ENCODE results near the gene ABCB8.
"Not testable (repeated sequence)": the region's sequence is repeated elsewhere in the genome, so short reads cannot be mapped to it uniquely, and the experiment has no call there.

ABCB8 gene

DNA sequence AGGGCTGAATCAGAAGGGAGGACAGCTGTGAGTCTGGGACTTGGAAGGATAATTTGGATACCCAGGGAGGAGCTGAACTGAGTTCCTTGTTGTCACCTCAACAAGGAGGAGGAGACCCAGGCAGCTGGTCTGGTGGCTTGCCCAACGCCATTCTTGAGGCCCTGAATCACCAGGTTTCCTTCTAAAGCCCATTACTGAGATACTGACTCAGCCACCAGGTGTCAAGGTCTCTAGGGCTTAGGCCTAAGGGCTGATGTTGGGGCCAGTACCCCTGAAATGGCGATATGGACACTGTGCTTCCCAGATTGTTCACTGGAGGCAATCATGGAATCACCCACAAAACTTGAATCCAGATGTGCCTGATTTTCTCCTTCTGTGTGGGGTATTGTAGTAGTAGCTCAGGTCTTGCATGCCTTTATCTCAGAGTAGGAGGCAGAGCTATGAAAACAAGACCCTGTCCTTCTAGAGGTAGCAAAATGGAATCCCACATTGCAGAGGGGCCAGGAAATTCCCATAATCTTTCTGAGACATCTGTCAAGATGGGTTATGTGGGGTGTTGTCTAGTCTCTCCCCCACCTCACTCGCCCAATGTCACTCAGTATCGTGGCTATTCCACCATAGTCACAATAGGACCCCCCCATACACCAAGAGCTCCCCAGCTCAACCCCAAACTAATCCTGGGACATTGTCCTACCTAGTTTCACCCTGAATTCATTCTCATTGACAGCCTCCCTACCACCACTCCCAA is 2.2 kb upstream of the ABCB8 start:
- no peak for DNase-seq (ENCODE audit: low read depth)
- TF ChIP-seq, protein P1, sequence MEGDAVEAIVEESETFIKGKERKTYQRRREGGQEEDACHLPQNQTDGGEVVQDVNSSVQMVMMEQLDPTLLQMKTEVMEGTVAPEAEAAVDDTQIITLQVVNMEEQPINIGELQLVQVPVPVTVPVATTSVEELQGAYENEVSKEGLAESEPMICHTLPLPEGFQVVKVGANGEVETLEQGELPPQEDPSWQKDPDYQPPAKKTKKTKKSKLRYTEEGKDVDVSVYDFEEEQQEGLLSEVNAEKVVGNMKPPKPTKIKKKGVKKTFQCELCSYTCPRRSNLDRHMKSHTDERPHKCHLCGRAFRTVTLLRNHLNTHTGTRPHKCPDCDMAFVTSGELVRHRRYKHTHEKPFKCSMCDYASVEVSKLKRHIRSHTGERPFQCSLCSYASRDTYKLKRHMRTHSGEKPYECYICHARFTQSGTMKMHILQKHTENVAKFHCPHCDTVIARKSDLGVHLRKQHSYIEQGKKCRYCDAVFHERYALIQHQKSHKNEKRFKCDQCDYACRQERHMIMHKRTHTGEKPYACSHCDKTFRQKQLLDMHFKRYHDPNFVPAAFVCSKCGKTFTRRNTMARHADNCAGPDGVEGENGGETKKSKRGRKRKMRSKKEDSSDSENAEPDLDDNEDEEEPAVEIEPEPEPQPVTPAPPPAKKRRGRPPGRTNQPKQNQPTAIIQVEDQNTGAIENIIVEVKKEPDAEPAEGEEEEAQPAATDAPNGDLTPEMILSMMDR (IDR thresholded peaks at IDR 0.05; ENCODE audit: control insufficient read depth, extremely low read depth, insufficient read depth): no peak
- no peak overlapping the region for H3K4me3 ChIP-seq (ENCODE audit: low read depth, low read length)

DNA sequence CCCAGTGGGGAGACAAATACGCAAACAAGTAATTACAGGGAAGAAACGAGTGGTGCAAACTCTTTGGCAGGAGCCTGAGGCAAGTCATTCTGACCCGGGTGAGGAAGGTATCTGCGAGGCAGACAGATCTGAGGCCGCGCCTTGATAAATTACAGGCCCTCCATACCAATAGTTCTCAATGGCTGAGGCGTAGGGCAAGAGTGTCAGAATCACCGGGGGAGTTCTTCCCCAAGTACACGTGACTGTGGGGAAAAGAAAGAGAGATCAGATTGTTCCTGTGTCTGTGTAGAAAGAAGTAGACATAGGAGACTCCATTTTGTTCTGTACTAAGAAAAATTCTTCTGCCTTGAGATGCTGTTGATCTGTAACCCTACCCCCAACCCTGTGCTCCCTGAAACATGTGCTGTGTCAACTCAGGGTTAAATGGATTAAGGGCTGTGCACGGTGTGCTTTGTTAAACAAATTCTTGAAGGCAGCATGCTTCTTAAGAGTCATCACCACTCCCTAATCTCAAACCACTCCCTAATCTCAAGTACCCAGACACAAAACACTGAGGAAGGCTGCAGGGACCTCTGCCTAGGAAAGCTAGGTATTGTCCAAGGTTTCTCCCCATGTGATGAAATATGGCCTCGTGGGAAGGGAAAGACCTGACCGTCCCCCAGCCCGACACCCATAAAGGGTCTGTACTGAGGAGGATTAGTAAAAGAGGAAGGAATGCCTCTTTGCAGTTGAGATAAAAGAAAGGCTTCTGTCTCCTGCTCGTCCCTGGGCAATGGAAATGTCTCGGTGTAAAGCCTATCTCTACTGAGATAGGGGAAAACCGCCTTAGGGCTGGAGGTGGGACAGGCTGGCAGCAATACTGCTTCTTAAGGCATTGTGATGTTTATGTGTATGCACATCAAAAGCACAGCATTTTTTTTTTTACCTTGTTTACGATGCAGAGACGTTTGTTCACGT is 1.2 kb upstream of the ABCB8 start:
- DNase-seq (ENCODE audit: low read depth): not testable (repeated sequence)
- peak overlapping the region; percentile 94 for H3K4me3 ChIP-seq (ENCODE audit: low read depth, low read length)

DNA sequence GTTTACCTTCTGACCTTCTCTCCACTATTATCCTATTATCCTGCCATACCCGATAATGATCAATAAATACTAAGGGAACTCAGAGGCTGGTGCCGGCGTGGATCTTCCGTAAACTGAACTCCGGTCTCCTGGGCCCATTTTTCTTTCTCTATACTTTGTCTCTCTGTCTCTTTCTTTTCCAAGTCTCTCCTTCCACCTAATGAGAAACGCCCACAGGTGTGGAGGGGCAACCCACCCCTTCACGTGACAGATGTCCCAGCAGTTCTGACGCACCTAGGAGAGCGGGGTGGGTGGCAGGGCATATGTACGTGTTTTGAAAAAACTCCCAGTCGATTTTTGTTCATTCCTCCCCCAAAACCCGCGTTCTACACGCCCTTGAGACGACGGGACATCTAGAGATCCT is 521 bp upstream of the ABCB8 start:
- H3K4me3 ChIP-seq (ENCODE audit: low read depth, low read length): peak overlapping the region; percentile 94

DNA sequence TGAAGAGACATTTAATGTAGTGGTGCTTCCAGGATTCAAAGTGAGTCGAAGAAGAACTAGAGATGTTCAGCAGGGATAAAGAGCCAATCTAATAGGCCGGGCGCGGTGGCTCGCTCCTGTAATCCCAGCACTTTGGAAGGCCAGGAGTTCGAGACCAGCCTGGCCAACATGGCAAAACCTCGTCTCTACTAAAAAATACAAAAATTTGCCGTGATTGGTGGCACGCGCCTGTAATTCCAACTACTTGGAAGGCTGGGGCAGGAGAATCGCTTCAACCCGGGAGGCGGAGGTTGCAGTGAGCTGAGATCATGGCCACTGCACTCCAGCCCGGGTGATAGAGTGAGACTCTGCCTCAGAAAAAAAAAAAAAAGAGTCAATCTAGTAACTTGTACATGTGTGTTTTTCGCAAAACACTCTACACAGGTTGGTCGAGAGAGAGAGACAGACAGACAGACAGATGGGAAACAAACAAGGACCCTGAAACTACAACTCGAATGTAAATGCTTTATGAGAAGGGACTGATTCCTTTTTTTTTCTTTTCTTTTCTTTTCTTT is 775 bp downstream of the ABCB8 start:
- TF ChIP-seq, protein P1 (IDR thresholded peaks at IDR 0.05; ENCODE audit: control insufficient read depth, extremely low read depth, insufficient read depth): no peak
- no peak for DNase-seq (ENCODE audit: low read depth)

More for the DNA sequence above, 521 bp upstream of the ABCB8 start:
- DNase-seq (ENCODE audit: low read depth): not testable (repeated sequence)

DNA sequence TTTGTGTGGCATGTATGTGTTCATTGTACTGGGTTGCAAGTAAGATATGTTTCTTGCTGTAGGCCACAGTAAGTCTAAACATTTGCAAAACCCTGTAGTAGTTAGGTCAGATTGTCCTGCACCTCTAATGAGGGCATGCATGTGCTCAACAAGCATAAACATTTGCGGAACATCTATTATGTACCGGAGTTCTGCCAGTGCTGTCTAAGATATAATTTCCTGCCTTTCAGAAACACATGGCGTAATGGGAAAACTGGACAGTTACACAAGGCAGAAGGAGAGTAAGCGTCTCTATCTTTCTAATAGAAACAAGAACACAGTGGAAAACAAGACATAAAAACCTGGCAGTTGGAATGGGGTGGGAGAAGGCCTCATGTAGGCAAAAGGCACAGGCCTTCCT is 2.8 kb downstream of the ABCB8 start:
- TF ChIP-seq, protein P1 (IDR thresholded peaks at IDR 0.05; ENCODE audit: control insufficient read depth, extremely low read depth, insufficient read depth): no peak
- no peak for DNase-seq (ENCODE audit: low read depth)
- H3K4me3 ChIP-seq (ENCODE audit: low read depth, low read length): no peak overlapping the region

More for the DNA sequence above, 775 bp downstream of the ABCB8 start:
- peak overlapping the region; percentile 94 for H3K4me3 ChIP-seq (ENCODE audit: low read depth, low read length)

DNA sequence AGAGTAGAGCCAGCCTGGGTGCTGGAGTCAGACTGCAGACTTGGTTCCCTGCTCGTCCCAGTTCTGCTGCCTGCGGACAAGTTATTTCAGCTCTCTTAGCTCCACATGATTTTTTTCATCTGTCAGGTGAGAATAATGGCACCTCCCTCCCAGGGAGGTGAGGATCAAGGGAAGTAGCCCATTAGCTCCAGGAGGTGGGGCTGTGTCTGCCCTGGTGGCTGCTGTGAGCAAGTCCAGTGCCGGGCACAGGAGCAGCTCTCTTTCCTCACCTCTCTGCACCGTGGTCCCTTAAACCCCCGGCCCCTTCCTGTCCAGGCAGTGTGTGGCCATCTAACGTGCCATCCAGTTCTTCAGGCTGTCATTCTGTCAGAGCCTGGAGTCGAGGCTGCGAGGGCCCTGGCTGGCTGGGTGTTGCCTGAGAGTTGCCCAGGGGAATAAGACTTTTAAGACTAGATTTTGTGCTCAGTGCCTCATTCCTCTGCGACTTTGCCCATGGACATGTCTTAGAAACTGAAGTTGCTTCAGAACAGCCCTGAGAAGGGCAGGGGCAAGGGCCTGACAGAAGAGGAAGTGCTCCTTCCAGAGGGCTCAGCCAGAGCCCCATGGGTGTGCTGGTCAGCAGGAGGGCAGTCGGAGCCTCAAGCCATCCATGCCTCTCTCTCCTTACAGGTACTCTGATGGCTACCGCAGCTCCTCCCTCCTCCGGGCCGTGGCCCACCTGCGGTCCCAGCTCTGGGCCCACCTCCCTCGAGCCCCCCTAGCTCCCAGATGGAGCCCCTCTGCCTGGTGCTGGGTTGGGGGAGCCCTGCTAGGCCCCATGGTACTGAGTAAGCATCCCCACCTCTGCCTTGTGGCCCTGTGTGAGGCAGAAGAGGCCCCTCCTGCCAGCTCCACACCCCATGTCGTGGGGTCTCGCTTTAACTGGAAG is 5.0 kb downstream of the ABCB8 start:
- no peak overlapping the region for H3K4me3 ChIP-seq (ENCODE audit: low read depth, low read length)
- no peak for DNase-seq (ENCODE audit: low read depth)
- TF ChIP-seq, protein P1 (IDR thresholded peaks at IDR 0.05; ENCODE audit: control insufficient read depth, extremely low read depth, insufficient read depth): no peak

DNA sequence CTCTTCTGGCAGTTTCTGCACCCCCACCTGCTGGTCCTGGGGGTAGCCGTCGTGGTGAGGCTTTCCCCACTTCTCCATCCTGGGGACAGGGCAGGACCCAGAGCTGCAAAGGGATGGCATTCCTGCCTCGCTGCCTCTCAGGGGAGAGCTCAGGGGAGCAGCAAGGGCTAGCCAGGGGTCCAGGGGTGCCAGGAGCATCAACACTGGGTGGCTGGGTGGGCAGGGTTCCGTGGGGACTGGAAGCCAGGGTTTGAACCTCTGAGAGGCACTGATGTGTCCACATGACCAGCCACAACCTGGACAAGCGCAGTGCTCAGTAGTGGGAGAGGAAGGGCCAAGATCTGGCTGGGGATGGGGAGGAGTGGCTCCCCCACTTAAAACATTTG is 5.6 kb downstream of the ABCB8 start:
- TF ChIP-seq, protein P1 (IDR thresholded peaks at IDR 0.05; ENCODE audit: control insufficient read depth, extremely low read depth, insufficient read depth): no peak
- H3K4me3 ChIP-seq (ENCODE audit: low read depth, low read length): no peak overlapping the region
- no peak for DNase-seq (ENCODE audit: low read depth)
